Prostate gland (tissue), 2 donors: ENCODE results near the gene GALP.

Experiments
- CTCF ChIP-seq, 4 experiments: fragments of 200-600 bp in 2 of 4; fragments of 450-650 bp in 2 of 4; sonication (generic) in 2 of 4; IDR thresholded peaks; 1 replicate in 3 of 4; 2 replicates in 1 of 4; pipeline ENCODE4 v1.5.1; 2016 to 2019; ENCODE audit warnings: antibody characterized with exemption in 4 of 4, mild to moderate bottlenecking in 2 of 4, moderate library complexity in 2 of 4
- POLR2A ChIP-seq: fragments of 450-650 bp; IDR thresholded peaks from one replicate; pipeline ENCODE4 v1.6.1; 2016; ENCODE audit warnings: antibody characterized with exemption, mild to moderate bottlenecking

GRCh38 chr19:56133858-56134653, 41.8 kb upstream of the GALP start:
- TF ChIP-seq CTCF (IDR thresholded peaks at IDR 0.05) (no peak), POLR2A (no peak)
